Neural progenitor cell (in vitro differentiated cells): ENCODE results near the gene UBE2F.

Source experiments
- EZH2 ChIP-seq: fragments of 200-600 bp; sonication (generic); IDR thresholded peaks from 2 replicates; pipeline ENCODE4 v1.6.1; 2017; ENCODE audit warnings: antibody characterized with exemption, mild to moderate bottlenecking, moderate library complexity
- TF ChIP-seq, protein P1 (sequence below): fragments of 200-600 bp; sonication (generic); IDR thresholded peaks from 2 replicates; pipeline ENCODE4 v1.5.1; 2017; ENCODE audit warnings: antibody characterized with exemption, mild to moderate bottlenecking

DNA sequence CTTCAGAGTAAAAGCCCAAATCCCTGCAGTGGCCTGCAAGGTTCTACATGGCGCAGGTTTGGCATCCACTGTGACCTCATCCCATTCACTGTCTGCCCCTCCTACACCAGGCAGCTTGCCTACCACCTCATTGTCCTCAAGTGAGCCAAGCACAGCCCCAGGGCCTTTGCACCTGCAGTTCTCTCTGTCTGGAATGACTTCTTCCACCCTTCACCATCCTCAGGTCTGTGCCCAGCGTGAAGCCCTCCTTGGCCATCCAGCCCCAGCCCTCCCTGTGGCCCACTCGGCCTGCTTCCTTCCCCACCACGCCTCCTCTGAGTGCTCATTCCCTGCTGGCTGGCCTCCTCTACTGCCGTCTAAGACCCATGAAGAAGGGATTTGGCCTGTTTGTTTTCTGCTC is 32.6 kb upstream of the UBE2F start:
- TF ChIP-seq, protein P1, sequence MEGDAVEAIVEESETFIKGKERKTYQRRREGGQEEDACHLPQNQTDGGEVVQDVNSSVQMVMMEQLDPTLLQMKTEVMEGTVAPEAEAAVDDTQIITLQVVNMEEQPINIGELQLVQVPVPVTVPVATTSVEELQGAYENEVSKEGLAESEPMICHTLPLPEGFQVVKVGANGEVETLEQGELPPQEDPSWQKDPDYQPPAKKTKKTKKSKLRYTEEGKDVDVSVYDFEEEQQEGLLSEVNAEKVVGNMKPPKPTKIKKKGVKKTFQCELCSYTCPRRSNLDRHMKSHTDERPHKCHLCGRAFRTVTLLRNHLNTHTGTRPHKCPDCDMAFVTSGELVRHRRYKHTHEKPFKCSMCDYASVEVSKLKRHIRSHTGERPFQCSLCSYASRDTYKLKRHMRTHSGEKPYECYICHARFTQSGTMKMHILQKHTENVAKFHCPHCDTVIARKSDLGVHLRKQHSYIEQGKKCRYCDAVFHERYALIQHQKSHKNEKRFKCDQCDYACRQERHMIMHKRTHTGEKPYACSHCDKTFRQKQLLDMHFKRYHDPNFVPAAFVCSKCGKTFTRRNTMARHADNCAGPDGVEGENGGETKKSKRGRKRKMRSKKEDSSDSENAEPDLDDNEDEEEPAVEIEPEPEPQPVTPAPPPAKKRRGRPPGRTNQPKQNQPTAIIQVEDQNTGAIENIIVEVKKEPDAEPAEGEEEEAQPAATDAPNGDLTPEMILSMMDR: no peak
- TF ChIP-seq EZH2: no peak
